Keratinocyte (primary cell): ENCODE measurements around the gene NPDC1. TPM values are rescaled to one million over a fixed set of nuclear protein-coding genes. Genes with fewer than 3 reads are reported as not detected.

Experiments used
- DNase-seq: peaks from one replicate; pipeline ENCODE4 v3.0.0-alpha.2; 2011; ENCODE audit warnings: low read depth, missing footprints, low spot score
- FAIRE-seq: peaks from 2 replicates; lab custom pipeline; 2011; peaks lifted over from hg19 to GRCh38; lab: Jason Lieb, UNC
- H2AFZ ChIP-seq: 2 replicates; pipeline ENCODE4 v1.6.0; 2012; ENCODE audit warnings: low read length, control low read depth, inconsistent platforms; ENCODE audit not compliant: control insufficient read depth
- H3K27ac ChIP-seq: 2 replicates; pipeline ENCODE4 v1.5.1; 2011; ENCODE audit warnings: low read length; ENCODE audit not compliant: control insufficient read depth, insufficient read depth
- H3K27me3 ChIP-seq: 3 replicates; pipeline ENCODE4 v1.6.0; 2011; ENCODE audit warnings: low read length; ENCODE audit not compliant: control insufficient read depth, insufficient read depth; ENCODE audit errors: extremely low read depth
- H3K36me3 ChIP-seq, 2 experiments: 2 replicates in 1 of 2; 3 replicates in 1 of 2; pipeline ENCODE4 v1.5.1; 2011; ENCODE audit warnings: low read length in 2 of 2, mild to moderate bottlenecking in 1 of 2; ENCODE audit not compliant: control insufficient read depth in 2 of 2, insufficient read depth in 2 of 2; ENCODE audit errors: extremely low read depth in 1 of 2
- H3K4me1 ChIP-seq: 3 replicates; pipeline ENCODE4 v1.5.1; 2011; ENCODE audit warnings: low read length; ENCODE audit not compliant: control insufficient read depth, insufficient read depth; ENCODE audit errors: extremely low read depth
- H3K4me2 ChIP-seq: 3 replicates; pipeline ENCODE4 v1.6.0; 2011; ENCODE audit warnings: low read depth, low read length; ENCODE audit not compliant: control insufficient read depth, insufficient read depth; ENCODE audit errors: extremely low read depth
- H3K4me3 ChIP-seq, 3 experiments: fragments of 200-600 bp in 1 of 3; sonication (generic) in 1 of 3; 2 replicates in 2 of 3; 3 replicates in 1 of 3; pipeline ENCODE4 v1.5.1; 2011 to 2016; ENCODE audit warnings: low read length in 3 of 3, mild to moderate bottlenecking in 3 of 3, control low read depth in 2 of 3, inconsistent platforms in 1 of 3, low read depth in 1 of 3, mixed read lengths in 1 of 3, mixed run types in 1 of 3, moderate library complexity in 1 of 3; ENCODE audit not compliant: control insufficient read depth in 2 of 3, insufficient read depth in 2 of 3; ENCODE audit errors: extremely low read depth in 1 of 3
- H3K79me2 ChIP-seq: 2 replicates; pipeline ENCODE4 v1.6.0; 2012; ENCODE audit warnings: low read length; ENCODE audit not compliant: control insufficient read depth, insufficient read depth
- H3K9ac ChIP-seq: 3 replicates; pipeline ENCODE4 v1.6.0; 2011; ENCODE audit warnings: low read length; ENCODE audit not compliant: control insufficient read depth, insufficient read depth; ENCODE audit errors: extremely low read depth
- H3K9me1 ChIP-seq: 3 replicates; pipeline ENCODE4 v1.6.0; 2011; ENCODE audit warnings: low read length; ENCODE audit not compliant: control insufficient read depth, insufficient read depth; ENCODE audit errors: extremely low read depth
- H3K9me3 ChIP-seq: 2 replicates; pipeline ENCODE4 v1.5.1; 2012; ENCODE audit warnings: low read depth, low read length; ENCODE audit not compliant: control insufficient read depth
- H4K20me1 ChIP-seq: 3 replicates; pipeline ENCODE4 v1.6.0; 2011; ENCODE audit warnings: low read length; ENCODE audit not compliant: control insufficient read depth, insufficient read depth; ENCODE audit errors: extremely low read depth
- EZH2 ChIP-seq: IDR thresholded peaks from one replicate; pipeline ENCODE4 v1.6.1; 2012; ENCODE audit warnings: inconsistent platforms, mild to moderate bottlenecking, low read length, moderate library complexity
- dilution Hi-C: fragments of 300-500 bp; cut with MboI; formaldehyde crosslinking; loops from one replicate; pipeline ENCODE4 v1.7.0; 2020; ENCODE audit warnings: low sequenced_read_pairs; ENCODE audit not compliant: extremely low pct_ligation_motif_present
- polyA plus RNA-seq, 5 experiments: library from polyadenylated mRNA; depleted of rRNA in 3 of 5; stranded (reverse) in 3 of 5; stranded (forward) in 1 of 5; unstranded in 1 of 5; fragments of >200 nt; gene quantifications; 1 replicate in 1 of 5; 2 replicates in 3 of 5; 3 replicates in 1 of 5; pipeline versions ENCODE4 v1.2.1 to v1.2.3, GENCODE V29; 2011 to 2012; ENCODE audit warnings: missing spikeins in 2 of 5, low read depth in 1 of 5, low replicate concordance in 1 of 5
- TF ChIP-seq, protein P1 (sequence below), 3 experiments: IDR thresholded peaks in 1 of 3; conservative IDR thresholded peaks in 1 of 3; optimal IDR thresholded peaks in 1 of 3; 2 replicates in 2 of 3; 3 replicates in 1 of 3; pipeline versions ENCODE3 to v1.5.1; 2011; ENCODE audit warnings: low read length in 3 of 3, mild to moderate bottlenecking in 3 of 3, moderate library complexity in 2 of 3, control low read depth in 1 of 3, inconsistent platforms in 1 of 3; ENCODE audit not compliant: insufficient read depth in 2 of 3; ENCODE audit errors: extremely low read depth in 1 of 3

NPDC1 gene
- polyA plus RNA-seq, 1 donor (not counting 4 experiments of a cell fraction or from before 2014, with no cell fraction given), result 9.8 TPM

DNA sequence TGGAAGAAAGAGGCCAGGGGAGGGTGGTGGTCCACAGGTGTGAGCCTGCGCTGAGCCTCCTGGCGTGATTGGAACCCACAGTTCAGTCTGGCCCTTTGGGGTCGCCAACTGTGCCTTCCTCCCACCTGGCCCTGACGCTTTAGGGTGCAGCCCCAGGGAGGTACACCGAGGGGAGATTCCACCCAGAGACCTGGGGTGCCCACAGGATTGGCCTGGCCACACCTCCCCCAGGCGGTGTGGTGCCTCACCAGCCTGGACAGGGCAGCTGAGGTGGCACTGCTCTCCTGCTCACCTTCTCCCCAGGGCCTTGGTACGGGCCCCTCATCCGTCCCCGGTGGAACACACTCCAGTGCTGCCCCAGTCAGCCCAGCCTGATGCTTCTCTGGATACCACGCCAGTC, 48.6 kb downstream of the NPDC1 start:
- H3K4me1 ChIP-seq, result peaks cover 49% of the 10 kb centered on the region
- no peak for FAIRE-seq

DNA sequence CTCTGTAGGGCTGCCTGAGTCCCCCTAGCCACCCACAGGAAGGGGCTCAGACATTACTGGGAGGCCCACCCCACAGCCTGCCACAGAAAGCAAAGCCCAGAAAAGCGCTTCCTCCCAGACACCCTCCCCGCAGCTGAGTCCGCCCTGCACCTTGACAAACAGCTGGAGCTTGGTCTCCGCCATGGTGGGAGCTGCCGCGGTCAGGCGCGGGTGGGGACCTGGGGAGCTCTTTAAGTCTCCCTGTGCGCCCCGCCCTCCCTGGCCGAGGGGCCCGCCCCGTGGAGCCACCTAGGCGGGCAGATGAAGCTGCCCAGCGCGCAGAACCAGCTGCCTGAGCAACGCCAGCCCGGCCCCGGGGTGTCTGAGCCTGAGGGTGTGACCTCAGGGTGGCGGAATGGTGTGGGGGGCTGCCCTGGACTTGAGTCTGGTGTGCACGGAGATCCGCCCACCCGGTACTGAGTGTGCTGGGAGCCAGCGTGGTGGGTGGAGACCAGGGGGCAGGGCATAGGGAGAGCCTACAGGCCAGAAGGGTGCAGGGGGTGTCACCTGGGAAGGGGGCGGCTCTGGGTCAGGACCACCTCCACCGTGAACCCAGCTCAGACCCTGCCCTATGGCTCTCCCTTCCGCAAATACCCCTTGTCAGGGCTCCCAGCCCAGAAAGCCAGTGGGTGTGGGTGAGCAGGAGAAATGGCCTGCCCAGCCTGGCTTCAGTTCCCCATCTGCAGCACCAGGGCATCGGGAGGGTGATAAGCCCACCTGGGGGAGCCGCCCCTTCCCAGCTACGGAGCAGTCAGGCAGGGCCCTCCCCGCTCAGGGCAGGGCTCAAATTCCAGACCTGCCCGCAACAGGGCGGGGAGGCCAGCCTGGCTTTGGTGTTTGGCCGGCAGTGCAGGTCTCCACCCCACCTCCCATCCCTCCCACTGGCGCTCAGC, 49.4 kb downstream of the NPDC1 start, which contains the start of gene CLIC3:
Gene CLIC3, minus strand, starts transcription at position 208 of the 932 bp plus-strand sequence. Its CDS starts 25 bp downstream, at position 183.
- no peaks in the 10 kb centered on the region for H3K9me3 ChIP-seq
- H4K20me1 ChIP-seq, result peaks cover 3% of the 10 kb centered on the region
- dilution Hi-C loops, result no loop called here
- DNase-seq (no peak), FAIRE-seq (no peak)
- H3K36me3 ChIP-seq, result peaks cover 0 to 10% of the 10 kb centered on the region in 2 experiments
- H3K27ac ChIP-seq, result no peak within 1 kb of the TSS
- no peaks in the 10 kb centered on the region for H3K79me2 ChIP-seq
- peak within 1 kb of the TSS; percentile 46 for H3K4me2 ChIP-seq
- no peaks in the 10 kb centered on the region for H3K27me3 ChIP-seq
- H2AFZ ChIP-seq, result peak within 1 kb of the TSS; percentile 15
- TF ChIP-seq, protein P1, sequence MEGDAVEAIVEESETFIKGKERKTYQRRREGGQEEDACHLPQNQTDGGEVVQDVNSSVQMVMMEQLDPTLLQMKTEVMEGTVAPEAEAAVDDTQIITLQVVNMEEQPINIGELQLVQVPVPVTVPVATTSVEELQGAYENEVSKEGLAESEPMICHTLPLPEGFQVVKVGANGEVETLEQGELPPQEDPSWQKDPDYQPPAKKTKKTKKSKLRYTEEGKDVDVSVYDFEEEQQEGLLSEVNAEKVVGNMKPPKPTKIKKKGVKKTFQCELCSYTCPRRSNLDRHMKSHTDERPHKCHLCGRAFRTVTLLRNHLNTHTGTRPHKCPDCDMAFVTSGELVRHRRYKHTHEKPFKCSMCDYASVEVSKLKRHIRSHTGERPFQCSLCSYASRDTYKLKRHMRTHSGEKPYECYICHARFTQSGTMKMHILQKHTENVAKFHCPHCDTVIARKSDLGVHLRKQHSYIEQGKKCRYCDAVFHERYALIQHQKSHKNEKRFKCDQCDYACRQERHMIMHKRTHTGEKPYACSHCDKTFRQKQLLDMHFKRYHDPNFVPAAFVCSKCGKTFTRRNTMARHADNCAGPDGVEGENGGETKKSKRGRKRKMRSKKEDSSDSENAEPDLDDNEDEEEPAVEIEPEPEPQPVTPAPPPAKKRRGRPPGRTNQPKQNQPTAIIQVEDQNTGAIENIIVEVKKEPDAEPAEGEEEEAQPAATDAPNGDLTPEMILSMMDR (optimal IDR thresholded peaks at IDR 0.05 in 1 of 3, IDR thresholded peaks at IDR 0.05 in 1 of 3, conservative IDR thresholded peaks at IDR 0.05 in 1 of 3; ENCODE audit: extremely low read depth in 1 of 3, insufficient read depth in 2 of 3, low read length in 3 of 3), result no peak
- TF ChIP-seq EZH2, result no peak
- no peak within 1 kb of the TSS for H3K9ac ChIP-seq
- peak within 1 kb of the TSS in 1 of 3 experiments; percentile 36 for H3K4me3 ChIP-seq
- H3K4me1 ChIP-seq, result peaks cover 50% of the 10 kb centered on the region
- H3K9me1 ChIP-seq, result no peaks in the 10 kb centered on the region

More for the DNA sequence above, 48.6 kb downstream of the NPDC1 start:
- Histone ChIP-seq H3K79me2 (no peaks in the 10 kb centered on the region), H3K9me1 (no peaks in the 10 kb centered on the region), H2AFZ (no peak overlapping the region), H3K9me3 (no peaks in the 10 kb centered on the region), H3K27me3 (no peaks in the 10 kb centered on the region), H3K9ac (no peak overlapping the region), H3K36me3 (peaks cover 0 to 10% of the 10 kb centered on the region in 2 experiments), H3K27ac (no peak overlapping the region), H4K20me1 (peaks cover 3% of the 10 kb centered on the region), H3K4me3 (no peak overlapping the region), H3K4me2 (no peak overlapping the region)
- no peak for TF ChIP-seq EZH2
- TF ChIP-seq, protein P1 (optimal IDR thresholded peaks at IDR 0.05 in 1 of 3, IDR thresholded peaks at IDR 0.05 in 1 of 3, conservative IDR thresholded peaks at IDR 0.05 in 1 of 3; ENCODE audit: extremely low read depth in 1 of 3, insufficient read depth in 2 of 3, low read length in 3 of 3), result no peak
- DNase-seq, result no peak
- dilution Hi-C loops, result no loop called here
